AG09319 (cell line): ENCODE results near the gene TUBGCP6.

Experiments
- DNase-seq: peaks from one replicate; pipeline ENCODE4 v3.0.0-alpha.2; 2010; ENCODE audit warnings: low read depth; ENCODE audit errors: extremely low read depth
- CTCF ChIP-seq: IDR thresholded peaks from 2 replicates; pipeline ENCODE4 v1.5.1; 2011; ENCODE audit warnings: low read depth, mild to moderate bottlenecking, inconsistent platforms, low read length, moderate library complexity

Gene TUBGCP6

GRCh38 chr22:50261615-50262459, 17.0 kb upstream of the TUBGCP6 start, which contains the start of gene MAPK12:
Gene MAPK12 (minus strand): TSS chr22:50261683. CDS start chr22:50261509, 174 bp downstream.
- TF ChIP-seq CTCF = no peak
- DNase-seq = no peak

- no peak for DNase-seq
- no peak for TF ChIP-seq CTCF
These were observed 16.2 kb upstream of the TUBGCP6 start for GRCh38 chr22:50260801-50261614.

GRCh38 chr22:50260434-50260800, 15.6 kb upstream of the TUBGCP6 start:
- TF ChIP-seq CTCF = no peak
- no peak for DNase-seq

GRCh38 chr22:50259302-50259701, 14.5 kb upstream of the TUBGCP6 start:
- DNase-seq = no peak

GRCh38 chr22:50258361-50259292, 13.8 kb upstream of the TUBGCP6 start:
- no peak for DNase-seq
- no peak for TF ChIP-seq CTCF

More at GRCh38 chr22:50259302-50259701, 14.5 kb upstream of the TUBGCP6 start:
- TF ChIP-seq CTCF = no peak

GRCh38 chr22:50257451-50258360, 12.9 kb upstream of the TUBGCP6 start:
- no peak for TF ChIP-seq CTCF
- DNase-seq = no peak
